Measurements from ENCODE around the gene ITGBL1. TPM values are rescaled to one million over a fixed set of nuclear protein-coding genes. Genes with fewer than 3 reads are reported as not detected.

The ITGBL1 gene
- total RNA-seq, 3 donors from 2014 or later, result 0.06 to 2.3 (median 1.1) TPM

DNA sequence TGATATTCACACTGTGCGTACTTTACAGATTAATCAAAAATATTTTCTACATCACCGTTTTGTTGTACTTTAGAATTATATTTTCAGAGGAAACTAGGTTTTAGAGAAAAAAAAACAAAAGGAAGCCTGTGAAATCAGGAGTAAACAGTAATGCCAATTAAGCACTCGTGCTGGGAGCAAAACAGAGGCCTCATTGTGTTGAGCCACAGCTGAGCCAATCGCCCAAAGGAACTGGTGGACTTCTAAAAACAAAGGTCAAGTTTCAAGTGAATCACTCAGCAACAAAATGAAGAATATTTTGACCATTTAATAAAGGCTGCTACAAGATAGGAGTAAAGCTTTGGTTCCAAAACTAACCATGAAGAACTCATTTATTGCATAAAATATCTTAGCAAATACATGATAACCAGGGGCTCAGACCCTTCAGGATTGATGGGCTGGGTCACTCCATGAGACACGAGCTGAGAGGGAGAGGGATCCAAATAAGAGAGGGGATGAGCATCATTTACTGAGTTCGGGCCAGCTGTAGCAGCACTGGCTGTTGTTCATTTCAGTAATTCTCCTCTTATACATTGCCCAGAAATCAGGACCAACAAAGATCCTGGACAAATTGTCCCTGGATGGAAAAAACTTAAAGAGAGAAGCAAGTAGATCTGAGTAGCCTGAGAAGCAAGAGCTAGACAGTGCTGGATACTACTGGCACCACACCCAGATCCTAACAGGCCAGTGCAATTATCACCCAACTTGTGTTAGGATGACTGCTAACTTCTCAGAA, 27.9 kb upstream of the ITGBL1 start:
- H3K36me3 ChIP-seq (ENCODE audit: low read depth), result no peaks in the 10 kb centered on the region
- intact Hi-C loops (cut with DNase I, micrococcal nuclease), result no loop called here
- DNase-seq, result no peak
- no peak for ATAC-seq
- no peaks in the 10 kb centered on the region for H3K4me1 ChIP-seq (ENCODE audit: low read depth)
- TF ChIP-seq CTCF (IDR thresholded peaks at IDR 0.05), result no peak
- H3K9me3 ChIP-seq, result no peaks in the 10 kb centered on the region
- no peak overlapping the region for H3K4me3 ChIP-seq

GRCh38 chr13:101425156-101425471, 27.4 kb upstream of the ITGBL1 start:
- no peak overlapping the region for H3K4me3 ChIP-seq
- H3K4me1 ChIP-seq (ENCODE audit: low read depth), result no peaks in the 10 kb centered on the region
- H3K36me3 ChIP-seq (ENCODE audit: low read depth), result no peaks in the 10 kb centered on the region
- intact Hi-C loops (cut with DNase I, micrococcal nuclease), result no loop called here
- ATAC-seq, result no peak
- no peak for TF ChIP-seq CTCF (IDR thresholded peaks at IDR 0.05)
- H3K9me3 ChIP-seq, result no peaks in the 10 kb centered on the region
- no peak for DNase-seq

DNA sequence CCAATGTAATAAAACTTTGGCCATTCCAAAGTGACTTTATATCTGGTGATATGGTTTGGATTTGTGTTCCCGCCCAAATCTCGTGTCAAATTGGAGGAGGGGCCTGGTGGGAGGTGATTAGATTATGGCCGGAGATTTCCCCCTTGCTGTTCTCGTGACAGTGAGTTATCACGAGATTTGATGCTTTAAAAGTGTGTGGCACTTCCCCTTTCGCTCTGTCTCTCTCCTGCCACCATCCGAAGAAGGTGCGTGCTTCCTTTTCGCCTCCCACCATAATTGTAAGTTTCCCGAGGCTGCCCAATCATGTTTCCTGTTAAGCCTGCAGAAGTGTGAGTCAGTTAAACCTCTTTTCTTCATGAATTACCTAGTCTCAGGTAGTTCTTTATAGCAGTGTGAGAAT, 26.9 kb upstream of the ITGBL1 start:
- H3K36me3 ChIP-seq (ENCODE audit: low read depth), result no peaks in the 10 kb centered on the region
- no peak overlapping the region for H3K4me3 ChIP-seq
- TF ChIP-seq CTCF (IDR thresholded peaks at IDR 0.05), result no peak
- intact Hi-C loops (cut with DNase I, micrococcal nuclease), result no loop called here
- DNase-seq (no peak), ATAC-seq (no peak)
- H3K4me1 ChIP-seq (ENCODE audit: low read depth), result no peaks in the 10 kb centered on the region
- no peaks in the 10 kb centered on the region for H3K9me3 ChIP-seq

GRCh38 chr13:101429733-101430132, 22.7 kb upstream of the ITGBL1 start:
- no peaks in the 10 kb centered on the region for H3K9me3 ChIP-seq
- intact Hi-C loops (cut with DNase I, micrococcal nuclease), result no loop called here
- H3K4me3 ChIP-seq, result no peak overlapping the region
- no peaks in the 10 kb centered on the region for H3K36me3 ChIP-seq (ENCODE audit: low read depth)
- no peak for TF ChIP-seq CTCF (IDR thresholded peaks at IDR 0.05)
- DNase-seq (no peak), ATAC-seq (no peak)
- H3K4me1 ChIP-seq (ENCODE audit: low read depth), result no peaks in the 10 kb centered on the region

- H3K9me3 ChIP-seq, result no peaks in the 10 kb centered on the region
- H3K4me1 ChIP-seq (ENCODE audit: low read depth), result no peaks in the 10 kb centered on the region
- no peak for TF ChIP-seq CTCF (IDR thresholded peaks at IDR 0.05)
- intact Hi-C loops (cut with DNase I, micrococcal nuclease), result no loop called here
- H3K36me3 ChIP-seq (ENCODE audit: low read depth), result no peaks in the 10 kb centered on the region
- ATAC-seq (no peak), DNase-seq (no peak)
- no peak overlapping the region for H3K4me3 ChIP-seq
These were observed 18.6 kb upstream of the ITGBL1 start for GRCh38 chr13:101433895-101434294.

DNA sequence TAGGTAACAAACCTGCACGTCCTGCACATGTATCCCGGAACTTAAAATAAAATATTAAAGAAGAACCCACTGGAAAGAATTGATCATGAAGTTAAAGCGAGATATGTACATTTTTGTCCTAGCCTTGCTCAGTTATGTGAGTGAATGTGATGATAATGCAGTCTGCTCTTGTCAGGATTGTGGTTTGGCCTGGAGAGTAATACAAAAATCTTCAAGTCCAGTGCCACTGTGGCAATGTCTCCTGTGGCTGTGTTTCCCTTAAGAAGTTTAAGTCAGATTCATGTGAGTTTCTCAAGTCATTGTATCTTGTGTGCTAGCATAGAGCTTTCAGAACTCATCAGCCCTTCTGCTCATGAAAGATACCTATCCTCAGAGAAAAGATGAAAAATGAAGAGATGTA, 18.0 kb upstream of the ITGBL1 start:
- H3K9me3 ChIP-seq, result no peaks in the 10 kb centered on the region
- H3K4me1 ChIP-seq (ENCODE audit: low read depth), result no peaks in the 10 kb centered on the region
- no peak for ATAC-seq
- DNase-seq, result no peak
- no peak for TF ChIP-seq CTCF (IDR thresholded peaks at IDR 0.05)
- H3K4me3 ChIP-seq, result no peak overlapping the region
- no peaks in the 10 kb centered on the region for H3K36me3 ChIP-seq (ENCODE audit: low read depth)
- intact Hi-C loops (cut with DNase I, micrococcal nuclease), result no loop called here
